ENCODE data around the gene KCNG1. TPM values are rescaled to one million over a fixed set of nuclear protein-coding genes. Genes with fewer than 3 reads are reported as not detected.

KCNG1 gene
- total and polyA plus RNA-seq, 2 of the 4 experiments (the other 2 are of a cell fraction) = 23.7 to 51.4 TPM

- Histone ChIP-seq H4K91ac (ENCODE audit: insufficient read depth, low read depth, low read length) (no peak overlapping the region), H4K5ac (ENCODE audit: low read depth, low read length) (no peak overlapping the region), H3K27ac (ENCODE audit: insufficient read depth, low read length) (no peak overlapping the region), H3K9ac (ENCODE audit: low read depth, low read length) (no peak overlapping the region), H2AFZ (replicated peaks; ENCODE audit: low read length, poor library complexity) (no peak overlapping the region), H3K9me3 (ENCODE audit: control insufficient read depth, insufficient read depth, low read length) (no peaks in the 10 kb centered on the region), H4K20me1 (ENCODE audit: insufficient read depth, low read length) (no peaks in the 10 kb centered on the region; the same call in none of the 2 replicates), H3K18ac (ENCODE audit: low read depth, low read length) (no peak overlapping the region), H2BK15ac (ENCODE audit: low read depth, low read length) (no peak overlapping the region), H2AK9ac (replicated peaks; ENCODE audit: low read depth, low read length, poor library complexity) (no peak overlapping the region), H2AK5ac (ENCODE audit: low read depth, low read length) (no peak overlapping the region), H3K4me3 (ENCODE audit: insufficient read depth, low read depth, low read length) (no peak overlapping the region), H2BK5ac (ENCODE audit: low read depth, low read length, poor library complexity, severe bottlenecking) (no peak overlapping the region), H3K79me1 (ENCODE audit: low read depth in 1 of 2, low read length in 2 of 2) (peaks cover 17 to 24% of the 10 kb centered on the region in 2 experiments), H3K36me3 (ENCODE audit: control insufficient read depth, insufficient read depth, low read length) (peaks cover 30% of the 10 kb centered on the region), H3K4ac (ENCODE audit: low read depth, low read length) (no peak overlapping the region), H3K27me3 (ENCODE audit: control insufficient read depth, insufficient read depth, low read length) (no peaks in the 10 kb centered on the region), H3K4me2 (ENCODE audit: low read depth, low read length) (no peak overlapping the region), H2BK120ac (ENCODE audit: low read depth, low read length) (no peak overlapping the region), H4K8ac (ENCODE audit: low read depth in 2 of 2, low read length in 2 of 2) (no peak overlapping the region), H3K9me1 (ENCODE audit: insufficient read depth, low read length) (no peaks in the 10 kb centered on the region), H3K23ac (ENCODE audit: low read depth, low read length) (no peak overlapping the region), H2BK20ac (ENCODE audit: low read depth, low read length) (no peak overlapping the region), H3K4me1 (ENCODE audit: control insufficient read depth, insufficient read depth, low read length) (no peaks in the 10 kb centered on the region), H3K14ac (replicated peaks; ENCODE audit: low read depth, low read length) (no peak overlapping the region), H3K56ac (ENCODE audit: extremely low read depth, insufficient read depth, low read length) (no peak overlapping the region)
- TF ChIP-seq NFE2L2 (IDR thresholded peaks at IDR 0.05; ENCODE audit: low read depth, low read length) (no peak), RCOR1 (IDR thresholded peaks at IDR 0.05; ENCODE audit: insufficient replicate concordance, low read length) (no peak), SMC3 (IDR thresholded peaks at IDR 0.05; ENCODE audit: low read depth, low read length) (no peak), ELK1 (IDR thresholded peaks at IDR 0.05; ENCODE audit: borderline replicate concordance, low read depth, low read length) (no peak), RFX5 (IDR thresholded peaks at IDR 0.05; ENCODE audit: low read depth, low read length) (no peak), CTCF (conservative IDR thresholded peaks at IDR 0.05; ENCODE audit: low read depth, low read length) (no peak), MAZ (IDR thresholded peaks at IDR 0.05; ENCODE audit: borderline replicate concordance, low read depth, low read length) (no peak), CHD1 (IDR thresholded peaks at IDR 0.05; ENCODE audit: low read depth, low read length) (no peak), POLR2A (IDR thresholded peaks at IDR 0.05; ENCODE audit: low read depth, low read length) (no peak), RAD21 (IDR thresholded peaks at IDR 0.05; ENCODE audit: low read length) (no peak), USF2 (IDR thresholded peaks at IDR 0.05; ENCODE audit: low read depth, low read length) (no peak), MAFK (IDR thresholded peaks at IDR 0.05; ENCODE audit: low read depth, low read length) (no peak), BHLHE40 (IDR thresholded peaks at IDR 0.05; ENCODE audit: low read depth, low read length) (no peak), CEBPB (IDR thresholded peaks at IDR 0.05; ENCODE audit: low read depth, low read length) (no peak), MXI1 (IDR thresholded peaks at IDR 0.05; ENCODE audit: borderline replicate concordance, low read depth, low read length) (no peak)
- dilution Hi-C loops (cut with HindIII; ENCODE audit: low sequenced_read_pairs, unreplicated experiment) = no loop called here
- POLR2A ChIA-PET (ENCODE audit: unreplicated experiment) = no interaction called here
- in situ Hi-C loops (cut with MboI; ENCODE audit: low sequenced_read_pairs) = no loop called here
- no TSS peak for BruUV-seq (replicated peaks)
- CTCF ChIA-PET = interaction anchor here (1.0 kb wide), 1 partner anchor 10 kb away, joined by 3 read pairs; no protein-coding TSS in a partner anchor
- no peak for DNase-seq
- WGBS, 2 experiments (ENCODE audit: extremely low coverage in 2 of 2, insufficient read length in 1 of 2) = 100% methylated on average over 6 of the region's 7 CpGs; no CpG with 5 or more reads in 1 of the 2 experiments
- ATAC-seq (ENCODE audit: low read depth) = no peak
- intact Hi-C loops (cut with micrococcal nuclease) = no loop called here
Observed at GRCh38 chr20:51005214-51005613, 17.7 kb downstream of the KCNG1 start.

All from IMR-90 (cell line).